22Rv1 (cell line): Measurements from ENCODE around the gene DIPK2B.

Experiments
- H3K27ac ChIP-seq: fragments of 450-650 bp; 2 replicates; pipeline ENCODE4 v1.5.1; 2017
- CTCF ChIP-seq: fragments of 450-650 bp; IDR thresholded peaks from 2 replicates; pipeline ENCODE4 v1.5.1; 2017; ENCODE audit warnings: mild to moderate bottlenecking
- ZFX ChIP-seq: fragments of 450-650 bp; IDR thresholded peaks from 2 replicates; pipeline ENCODE4 v1.6.1; 2017; ENCODE audit warnings: antibody characterized with exemption, borderline replicate concordance

Gene DIPK2B

GRCh38 chrX:45228126-45228525, 27.4 kb upstream of the DIPK2B start:
- TF ChIP-seq CTCF: no peak
- no peak for TF ChIP-seq ZFX
- H3K27ac ChIP-seq: no peak overlapping the region

- TF ChIP-seq CTCF (no peak), ZFX (no peak)
- H3K27ac ChIP-seq: no peak overlapping the region
These were observed 7.6 kb upstream of the DIPK2B start for GRCh38 chrX:45208121-45208856.

GRCh38 chrX:45202171-45202570, 1.5 kb upstream of the DIPK2B start:
- 0 out of 2 replicates have a peak overlapping the region, but pooled peaks have one; percentile 40 for H3K27ac ChIP-seq
- no peak for TF ChIP-seq CTCF
- TF ChIP-seq ZFX: no peak

- H3K27ac ChIP-seq: no peak overlapping the region
- TF ChIP-seq CTCF (no peak), ZFX (no peak)
These were observed 2.0 kb downstream of the DIPK2B start for GRCh38 chrX:45198706-45199105.

- TF ChIP-seq ZFX: no peak
- no peak for TF ChIP-seq CTCF
- no peak overlapping the region for H3K27ac ChIP-seq
These were observed 2.4 kb downstream of the DIPK2B start for GRCh38 chrX:45198301-45198700.

GRCh38 chrX:45196701-45197100, 4.0 kb downstream of the DIPK2B start:
- TF ChIP-seq ZFX (no peak), CTCF (no peak)
- no peak overlapping the region for H3K27ac ChIP-seq

- H3K27ac ChIP-seq: no peak overlapping the region
- TF ChIP-seq ZFX (no peak), CTCF (no peak)
These were observed 8.8 kb downstream of the DIPK2B start for GRCh38 chrX:45191820-45192409.
